ENCODE results near the gene ACTR1A. TPM values are rescaled to one million over a fixed set of nuclear protein-coding genes. Genes with fewer than 3 reads are reported as not detected.
A peak's percentile ranks its signal among the peaks of the same experiment; 100 is the strongest.

Gene ACTR1A
- 10 to 100 TPM; 72.2 to 86.7 TPM for total RNA-seq

DNA sequence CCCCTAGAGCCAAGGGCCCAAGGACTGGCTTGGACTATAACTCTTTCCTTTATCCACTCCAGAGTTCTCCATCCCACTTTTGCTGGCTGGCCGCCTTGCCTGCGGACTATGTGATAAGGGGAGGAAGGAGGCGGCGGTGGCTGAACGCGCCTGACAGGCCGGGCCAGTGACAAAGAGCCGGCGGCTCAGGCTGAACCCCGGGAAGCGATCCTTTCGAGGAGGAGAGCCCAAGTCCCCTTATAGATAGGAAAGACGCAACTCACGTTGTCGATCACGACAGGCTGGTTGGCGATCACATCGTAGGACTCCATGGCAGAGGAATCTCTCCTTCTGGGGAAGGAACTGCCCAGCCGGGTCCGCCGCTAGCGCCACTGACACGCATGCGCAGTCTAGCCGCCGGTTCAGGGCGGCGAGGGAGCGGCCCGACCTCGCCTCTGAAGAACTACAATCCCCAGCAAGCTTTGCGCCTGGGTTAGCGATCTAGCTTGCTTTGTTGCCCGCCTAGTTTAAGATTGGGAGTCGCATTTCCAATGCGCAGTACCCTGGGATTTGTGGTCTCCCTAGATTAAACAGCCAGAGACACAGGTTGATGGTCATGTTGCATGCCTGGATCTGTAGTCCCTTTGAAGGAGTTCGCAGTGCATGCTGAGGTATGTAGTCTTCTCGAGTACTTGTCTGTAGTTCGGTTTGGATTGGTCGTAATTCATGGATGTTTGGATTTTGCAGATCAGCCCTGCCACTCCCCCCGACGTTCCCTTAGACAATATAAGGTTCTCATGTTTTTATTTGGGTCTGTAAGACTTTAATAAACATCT, at the start of gene ACTR1A:
ACTR1A (minus strand) TSS at position 376 of the 815 bp plus-strand sequence; CDS start at position 311, 65 bp downstream.
- ATAC-seq = peak; percentile 56
- DNase-seq = peak; percentile 97
- Mint-ChIP-seq H3K4me3 (no peak within 1 kb of the TSS), H3K4me1 (peaks cover 28% of the 10 kb centered on the region), H3K36me3 (no peaks in the 10 kb centered on the region), H3K9me3 (ENCODE audit: low read depth) (no peaks in the 10 kb centered on the region), H3K27me3 (no peaks in the 10 kb centered on the region), H3K27ac (no peak within 1 kb of the TSS)
- CTCF ChIA-PET = interaction anchor here (0.8 to 10.5 kb wide), 19 partner anchors 9 to 333 kb away, joined by 3 to 138 read pairs (median 4); partner anchors contain the start of genes ARL3, SFXN2 and TRIM8

GRCh38 chr10:102550636-102551210, 48.2 kb upstream of the ACTR1A start:
- no peaks in the 10 kb centered on the region for H3K4me1 Mint-ChIP-seq
- CTCF ChIA-PET = no interaction called here
- no peaks in the 10 kb centered on the region for H3K9me3 Mint-ChIP-seq (ENCODE audit: low read depth)
- H3K4me3 Mint-ChIP-seq = no peak overlapping the region
- no peaks in the 10 kb centered on the region for H3K27me3 Mint-ChIP-seq
- ATAC-seq = no peak
- H3K27ac Mint-ChIP-seq = no peak overlapping the region
- no peak for DNase-seq
- peaks cover 11% of the 10 kb centered on the region for H3K36me3 Mint-ChIP-seq

- CTCF ChIA-PET = no interaction called here
- Mint-ChIP-seq H3K27me3 (no peaks in the 10 kb centered on the region), H3K27ac (no peak overlapping the region), H3K4me3 (no peak overlapping the region), H3K9me3 (ENCODE audit: low read depth) (no peaks in the 10 kb centered on the region), H3K36me3 (peaks cover 11% of the 10 kb centered on the region), H3K4me1 (no peaks in the 10 kb centered on the region)
- DNase-seq = no peak
- no peak for ATAC-seq
Observed at GRCh38 chr10:102549549-102549948, 47.0 kb upstream of the ACTR1A start.

- peaks cover 4% of the 10 kb centered on the region for H3K4me1 Mint-ChIP-seq
- peaks cover 2% of the 10 kb centered on the region for H3K36me3 Mint-ChIP-seq
- H3K27me3 Mint-ChIP-seq = no peaks in the 10 kb centered on the region
- DNase-seq = no peak
- H3K9me3 Mint-ChIP-seq (ENCODE audit: low read depth) = no peaks in the 10 kb centered on the region
- CTCF ChIA-PET = interaction anchor here (1.3 kb wide), 1 partner anchor 195 kb away, joined by 4 read pairs; no protein-coding TSS in a partner anchor
- ATAC-seq = no peak
- H3K4me3 Mint-ChIP-seq = no peak overlapping the region
- no peak overlapping the region for H3K27ac Mint-ChIP-seq
Observed at GRCh38 chr10:102546606-102547320, 44.3 kb upstream of the ACTR1A start.

DNA sequence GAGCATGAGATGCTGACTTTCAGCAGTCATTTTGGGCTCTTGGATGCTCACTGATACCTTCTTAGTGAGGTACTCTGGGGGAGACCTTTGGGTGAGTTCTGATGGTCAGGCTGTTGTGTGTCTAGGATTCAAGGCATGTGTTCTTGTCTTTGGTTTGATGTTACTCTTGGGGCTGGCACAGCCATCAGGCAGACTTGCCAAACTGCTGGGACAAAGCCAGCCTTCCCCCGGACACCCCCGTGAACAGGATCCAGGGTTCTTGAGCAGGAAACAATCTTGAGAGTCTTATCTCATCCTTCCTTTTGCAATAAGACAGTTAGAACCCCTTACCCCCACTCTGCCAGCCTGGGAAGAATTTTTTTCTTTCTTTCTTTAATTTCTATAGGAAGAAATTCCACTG, 43.5 kb upstream of the ACTR1A start:
- H3K4me3 Mint-ChIP-seq = no peak overlapping the region
- no peak overlapping the region for H3K27ac Mint-ChIP-seq
- no peaks in the 10 kb centered on the region for H3K9me3 Mint-ChIP-seq (ENCODE audit: low read depth)
- peaks cover 4% of the 10 kb centered on the region for H3K4me1 Mint-ChIP-seq
- H3K36me3 Mint-ChIP-seq = peaks cover 1% of the 10 kb centered on the region
- no peak for DNase-seq
- ATAC-seq = no peak
- CTCF ChIA-PET = no interaction called here
- no peaks in the 10 kb centered on the region for H3K27me3 Mint-ChIP-seq

- ATAC-seq = no peak
- CTCF ChIA-PET = no interaction called here
Observed at GRCh38 chr10:102545265-102545871, 42.9 kb upstream of the ACTR1A start.

DNA sequence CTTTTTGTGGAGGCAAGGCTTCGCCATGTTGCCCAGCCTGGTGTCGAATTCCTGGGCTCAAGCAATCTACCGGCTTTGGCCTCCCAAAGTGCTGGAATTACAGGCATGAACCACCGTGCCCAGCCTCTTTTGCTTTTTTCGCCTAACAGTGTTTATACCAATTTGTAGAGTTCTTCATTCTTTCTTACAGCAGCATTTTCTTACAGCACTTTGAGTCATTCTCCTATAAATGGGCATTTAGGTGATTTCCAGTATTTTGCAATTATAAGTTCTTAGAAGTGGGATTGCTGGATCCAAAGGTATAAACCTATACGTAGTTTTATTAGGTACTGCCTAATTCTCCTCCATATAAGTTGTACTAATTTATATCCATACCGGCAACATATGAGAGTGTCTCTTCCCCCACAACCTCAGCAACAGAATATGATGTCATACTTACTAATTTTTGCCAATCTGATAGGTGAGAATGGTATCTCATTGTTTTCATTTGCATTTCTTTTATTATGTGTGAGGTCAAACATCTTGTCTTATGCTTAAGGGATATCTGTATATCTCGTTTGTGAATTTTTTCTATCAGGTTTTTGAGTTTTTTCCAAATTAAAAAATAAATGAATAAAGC, 40.4 kb upstream of the ACTR1A start:
- H3K4me3 Mint-ChIP-seq = no peak overlapping the region
- CTCF ChIA-PET = interaction anchor here (1.3 kb wide), 1 partner anchor 37 kb away, joined by 4 read pairs; no protein-coding TSS in a partner anchor
- H3K9me3 Mint-ChIP-seq (ENCODE audit: low read depth) = no peaks in the 10 kb centered on the region
- ATAC-seq (no peak), DNase-seq (no peak)
- no peaks in the 10 kb centered on the region for H3K27me3 Mint-ChIP-seq
- no peak overlapping the region for H3K27ac Mint-ChIP-seq
- H3K4me1 Mint-ChIP-seq = peaks cover 4% of the 10 kb centered on the region
- H3K36me3 Mint-ChIP-seq = no peaks in the 10 kb centered on the region

More at GRCh38 chr10:102545265-102545871, 42.9 kb upstream of the ACTR1A start:
- H3K4me3 Mint-ChIP-seq = no peak overlapping the region
- no peaks in the 10 kb centered on the region for H3K9me3 Mint-ChIP-seq (ENCODE audit: low read depth)
- H3K36me3 Mint-ChIP-seq = no peaks in the 10 kb centered on the region
- no peaks in the 10 kb centered on the region for H3K27me3 Mint-ChIP-seq
- peaks cover 4% of the 10 kb centered on the region for H3K4me1 Mint-ChIP-seq
- H3K27ac Mint-ChIP-seq = no peak overlapping the region
- no peak for DNase-seq

GRCh38 chr10:102540023-102540422, 37.5 kb upstream of the ACTR1A start:
- CTCF ChIA-PET = interaction anchor here (1.0 kb wide), 1 partner anchor 270 kb away, joined by 4 read pairs; no protein-coding TSS in a partner anchor
- ATAC-seq = peak; percentile 23
- Mint-ChIP-seq H3K27me3 (no peaks in the 10 kb centered on the region), H3K4me1 (peaks cover 7% of the 10 kb centered on the region), H3K4me3 (no peak overlapping the region), H3K9me3 (ENCODE audit: low read depth) (no peaks in the 10 kb centered on the region), H3K27ac (no peak overlapping the region), H3K36me3 (no peaks in the 10 kb centered on the region)
- no peak for DNase-seq

DNA sequence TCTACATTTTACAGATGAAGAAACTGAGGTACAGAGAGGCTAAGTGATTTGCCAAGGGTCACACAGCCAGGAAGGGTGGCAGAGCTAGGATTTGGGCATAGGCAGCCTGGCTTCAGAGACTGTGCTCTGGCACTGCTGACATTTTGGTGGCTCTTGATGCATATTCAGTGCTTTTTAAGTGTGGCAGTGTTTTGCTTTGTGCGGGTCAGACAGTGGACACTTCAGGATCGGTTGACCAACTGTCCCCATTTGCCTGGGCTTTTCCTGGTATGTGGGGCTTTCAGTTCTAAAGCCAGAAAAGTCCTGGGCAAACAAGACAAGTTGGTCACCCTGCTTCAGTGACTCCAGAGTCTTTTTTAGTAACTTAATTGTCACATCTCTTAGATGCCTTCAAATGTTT, 36.3 kb upstream of the ACTR1A start:
- H3K27me3 Mint-ChIP-seq = no peaks in the 10 kb centered on the region
- ATAC-seq (no peak), DNase-seq (no peak)
- no peaks in the 10 kb centered on the region for H3K36me3 Mint-ChIP-seq
- no peaks in the 10 kb centered on the region for H3K9me3 Mint-ChIP-seq (ENCODE audit: low read depth)
- CTCF ChIA-PET = no interaction called here
- H3K4me1 Mint-ChIP-seq = peaks cover 7% of the 10 kb centered on the region
- H3K4me3 Mint-ChIP-seq = no peak overlapping the region
- no peak overlapping the region for H3K27ac Mint-ChIP-seq

DNA sequence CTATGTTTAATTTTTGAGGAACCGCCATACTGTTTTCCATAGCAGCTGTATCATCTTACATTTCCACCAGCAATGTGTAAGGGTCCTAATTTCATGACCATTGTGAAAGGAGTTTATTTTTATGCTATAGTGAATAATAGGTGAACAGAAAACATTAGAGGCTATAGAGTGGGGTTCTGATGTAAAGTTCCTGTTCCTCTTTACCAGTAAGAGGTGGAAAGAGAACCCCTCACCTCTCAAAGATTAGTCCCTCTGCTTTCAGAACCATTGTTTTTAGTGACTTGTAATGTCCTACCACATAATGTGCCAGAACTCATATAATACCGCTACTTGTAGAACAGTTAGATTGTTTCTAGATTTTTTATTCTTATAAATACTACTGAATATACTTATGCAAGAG, 35.4 kb upstream of the ACTR1A start:
- Mint-ChIP-seq H3K9me3 (ENCODE audit: low read depth) (no peaks in the 10 kb centered on the region), H3K27me3 (no peaks in the 10 kb centered on the region), H3K36me3 (no peaks in the 10 kb centered on the region), H3K4me1 (peaks cover 5% of the 10 kb centered on the region), H3K27ac (no peak overlapping the region), H3K4me3 (no peak overlapping the region)
- DNase-seq (no peak), ATAC-seq (no peak)
- CTCF ChIA-PET = interaction anchor here (0.7 to 1.7 kb wide), 2 partner anchors 18 to 45 kb away, joined by 3 to 5 read pairs; no protein-coding TSS in a partner anchor

DNA sequence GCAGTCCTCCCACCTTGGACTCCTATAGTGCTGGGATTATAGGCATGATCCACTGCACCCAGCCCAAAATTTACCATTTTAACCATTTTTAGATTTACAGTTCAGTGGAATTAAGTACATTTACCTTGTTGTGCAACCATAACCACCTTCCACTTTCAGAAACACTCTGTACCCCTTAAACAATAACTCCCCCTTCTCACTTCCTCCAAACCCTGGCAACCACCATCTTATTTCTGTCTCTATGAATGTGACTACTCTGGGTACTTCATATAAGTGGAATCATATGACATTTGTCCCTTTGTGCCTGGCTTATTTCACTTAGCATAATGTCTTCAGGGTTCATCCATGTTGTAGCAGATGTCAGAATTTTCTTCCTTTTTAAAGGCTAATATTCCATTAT, 34.9 kb upstream of the ACTR1A start:
- Mint-ChIP-seq H3K9me3 (ENCODE audit: low read depth) (no peaks in the 10 kb centered on the region), H3K4me3 (no peak overlapping the region), H3K27ac (no peak overlapping the region), H3K4me1 (peaks cover 3% of the 10 kb centered on the region), H3K36me3 (no peaks in the 10 kb centered on the region), H3K27me3 (no peaks in the 10 kb centered on the region)
- CTCF ChIA-PET = interaction anchor here (0.7 to 1.7 kb wide), 2 partner anchors 14 to 17 kb away, joined by 3 to 5 read pairs; no protein-coding TSS in a partner anchor
- no peak for DNase-seq
- no peak for ATAC-seq

GRCh38 chr10:102535481-102536147, 33.1 kb upstream of the ACTR1A start:
- Mint-ChIP-seq H3K9me3 (ENCODE audit: low read depth) (no peaks in the 10 kb centered on the region), H3K36me3 (no peaks in the 10 kb centered on the region), H3K27ac (no peak overlapping the region), H3K4me3 (no peak overlapping the region), H3K27me3 (no peaks in the 10 kb centered on the region), H3K4me1 (peaks cover 3% of the 10 kb centered on the region)
- no peak for ATAC-seq
- CTCF ChIA-PET = interaction anchor here (0.7 kb wide), 1 partner anchor 48 kb away, joined by 3 read pairs; no protein-coding TSS in a partner anchor
- DNase-seq = no peak

All from activated CD8-positive, alpha-beta memory T cell treated with anti-CD3 and anti-CD28 coated beads, Interleukin-2, amount 10 ng/mL, durations not matched to agents 7 days and 5 days (primary cell).